GM13977 (cell line): ENCODE results near the gene LEO1.
A peak's percentile ranks its signal among the peaks of the same experiment; 100 is the strongest.

ENCODE experiments used
- DNase-seq: peaks from one replicate; pipeline ENCODE4 v3.0.0; 2012; ENCODE audit warnings: low spot score
- in situ Hi-C: fragments of 300-500 bp; cut with MboI; formaldehyde crosslinking; loops from one replicate; pipeline ENCODE4 v1.12.0; 2022; ENCODE audit warnings: low sequenced_read_pairs, low pct_unique_long_range_greater_than_20kb, mixed read lengths, inconsistent platforms; ENCODE audit not compliant: unreplicated experiment
- TF ChIP-seq, protein P1 (sequence below): IDR thresholded peaks from 2 replicates; pipeline ENCODE4 v1.5.1; 2012; ENCODE audit warnings: mild to moderate bottlenecking, control low read depth; ENCODE audit not compliant: insufficient read depth; ENCODE audit errors: extremely low read depth, missing control alignments

Gene LEO1

DNA sequence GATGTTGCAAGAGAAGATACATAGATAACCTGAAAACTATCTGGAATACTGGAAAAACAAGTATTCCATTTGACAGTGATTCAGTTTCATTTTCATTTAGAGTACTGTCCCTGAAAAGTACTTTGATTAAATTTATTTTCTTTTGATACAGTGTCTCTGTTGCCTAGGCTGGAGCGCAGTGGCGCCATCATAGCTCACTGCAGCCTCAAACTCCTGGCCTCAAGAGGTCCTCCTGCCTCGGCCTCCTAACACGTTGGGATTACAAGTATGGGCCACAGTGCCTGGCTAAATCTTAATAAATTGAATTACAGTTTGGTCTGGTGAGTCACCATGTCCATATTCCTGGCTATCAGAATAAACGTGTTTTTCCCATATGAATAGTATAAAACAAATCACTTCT lies 1.6 kb upstream of the LEO1 start:
- in situ Hi-C loops: no loop called here
- TF ChIP-seq, protein P1, sequence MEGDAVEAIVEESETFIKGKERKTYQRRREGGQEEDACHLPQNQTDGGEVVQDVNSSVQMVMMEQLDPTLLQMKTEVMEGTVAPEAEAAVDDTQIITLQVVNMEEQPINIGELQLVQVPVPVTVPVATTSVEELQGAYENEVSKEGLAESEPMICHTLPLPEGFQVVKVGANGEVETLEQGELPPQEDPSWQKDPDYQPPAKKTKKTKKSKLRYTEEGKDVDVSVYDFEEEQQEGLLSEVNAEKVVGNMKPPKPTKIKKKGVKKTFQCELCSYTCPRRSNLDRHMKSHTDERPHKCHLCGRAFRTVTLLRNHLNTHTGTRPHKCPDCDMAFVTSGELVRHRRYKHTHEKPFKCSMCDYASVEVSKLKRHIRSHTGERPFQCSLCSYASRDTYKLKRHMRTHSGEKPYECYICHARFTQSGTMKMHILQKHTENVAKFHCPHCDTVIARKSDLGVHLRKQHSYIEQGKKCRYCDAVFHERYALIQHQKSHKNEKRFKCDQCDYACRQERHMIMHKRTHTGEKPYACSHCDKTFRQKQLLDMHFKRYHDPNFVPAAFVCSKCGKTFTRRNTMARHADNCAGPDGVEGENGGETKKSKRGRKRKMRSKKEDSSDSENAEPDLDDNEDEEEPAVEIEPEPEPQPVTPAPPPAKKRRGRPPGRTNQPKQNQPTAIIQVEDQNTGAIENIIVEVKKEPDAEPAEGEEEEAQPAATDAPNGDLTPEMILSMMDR: no peak
- DNase-seq: no peak

DNA sequence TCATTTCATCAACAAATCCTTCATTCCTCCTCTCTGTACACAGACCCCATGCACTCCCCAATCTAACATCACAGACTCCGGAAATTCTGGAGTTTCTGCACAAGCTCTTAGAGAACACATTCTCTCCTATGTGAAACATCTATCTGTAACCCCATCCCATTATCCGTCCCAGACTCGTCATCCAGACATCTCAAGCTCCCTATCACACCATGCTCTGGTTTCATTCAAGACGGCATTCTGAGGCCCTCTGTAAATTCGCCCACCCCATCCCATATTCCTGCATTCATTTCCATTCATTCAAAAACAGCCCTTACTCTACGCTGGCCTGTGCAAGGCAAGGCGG lies 575 bp downstream of the LEO1 start:
- TF ChIP-seq, protein P1: no peak
- DNase-seq: peak; percentile 24
- in situ Hi-C loops: no loop called here

DNA sequence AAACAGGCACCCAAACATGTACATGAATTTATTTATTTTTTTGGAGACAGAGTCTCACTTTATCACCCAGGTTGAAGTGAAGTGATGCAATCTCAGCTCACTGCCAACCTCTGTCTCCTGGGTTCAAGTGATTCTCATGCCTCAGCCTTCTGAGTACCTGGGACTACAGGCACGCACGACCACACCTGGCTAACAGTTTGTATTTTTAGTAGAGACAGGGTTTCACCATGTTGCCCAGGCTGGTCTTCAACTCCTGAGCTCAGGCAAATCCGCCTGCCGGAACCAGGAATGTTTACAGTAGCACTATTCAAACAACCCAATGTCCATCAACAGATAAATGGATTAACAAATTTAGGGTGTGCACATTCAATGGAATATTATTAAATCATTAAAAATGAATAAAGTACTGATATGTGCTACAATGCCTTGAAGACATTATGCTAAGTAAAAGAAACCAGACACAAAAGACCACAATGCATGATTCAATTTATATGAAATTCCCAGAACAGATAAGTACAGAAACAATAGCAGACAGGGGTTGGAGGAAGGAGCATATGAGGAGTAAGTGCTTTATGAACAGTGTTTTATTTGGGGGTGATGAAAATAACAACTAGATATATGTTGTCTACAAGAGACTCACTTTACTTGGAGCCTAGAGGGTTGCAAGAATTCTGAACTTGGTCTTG lies 1.3 kb downstream of the LEO1 start:
- TF ChIP-seq, protein P1: no peak
- in situ Hi-C loops: no loop called here
- DNase-seq: no peak

DNA sequence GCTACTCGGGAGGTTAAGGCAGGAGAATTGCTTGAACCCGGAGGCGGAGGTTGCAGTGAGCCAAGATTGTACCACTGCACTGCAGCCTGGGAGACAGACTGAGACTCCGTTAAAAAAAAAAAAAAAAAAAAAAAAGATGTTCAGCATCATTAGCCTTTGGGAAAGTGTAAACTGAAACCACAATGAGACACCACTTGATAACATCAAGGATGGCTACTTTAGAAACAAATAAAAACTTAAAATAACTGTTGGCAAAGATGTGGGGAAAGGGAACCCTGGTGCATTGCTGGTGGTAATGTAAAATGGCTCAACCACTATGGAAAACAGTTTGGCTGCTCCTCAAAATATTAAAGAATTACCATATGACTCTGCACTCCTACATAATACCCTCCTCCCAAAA lies 1.9 kb downstream of the LEO1 start:
- DNase-seq: no peak
- in situ Hi-C loops: no loop called here
- TF ChIP-seq, protein P1: no peak

DNA sequence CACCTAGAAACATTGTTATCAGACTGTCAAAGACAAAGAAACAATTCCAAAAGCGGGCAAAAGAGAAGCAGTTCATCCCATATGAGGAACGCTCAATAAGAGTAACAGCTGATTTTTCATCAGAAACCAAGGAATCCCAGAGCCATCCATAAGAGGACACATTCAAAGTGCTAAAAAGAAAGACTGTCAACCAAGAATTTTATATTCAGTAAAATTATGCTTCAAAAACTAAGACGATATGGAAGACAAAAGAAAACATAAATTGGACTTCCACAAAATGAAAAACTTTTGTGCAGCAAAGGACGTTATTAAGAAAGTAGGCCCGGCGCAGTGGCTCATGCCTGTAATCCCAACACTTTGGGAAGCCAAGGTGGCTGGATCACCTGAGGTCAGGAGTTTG lies 4.0 kb downstream of the LEO1 start:
- DNase-seq: no peak
- in situ Hi-C loops: no loop called here
- TF ChIP-seq, protein P1: no peak

DNA sequence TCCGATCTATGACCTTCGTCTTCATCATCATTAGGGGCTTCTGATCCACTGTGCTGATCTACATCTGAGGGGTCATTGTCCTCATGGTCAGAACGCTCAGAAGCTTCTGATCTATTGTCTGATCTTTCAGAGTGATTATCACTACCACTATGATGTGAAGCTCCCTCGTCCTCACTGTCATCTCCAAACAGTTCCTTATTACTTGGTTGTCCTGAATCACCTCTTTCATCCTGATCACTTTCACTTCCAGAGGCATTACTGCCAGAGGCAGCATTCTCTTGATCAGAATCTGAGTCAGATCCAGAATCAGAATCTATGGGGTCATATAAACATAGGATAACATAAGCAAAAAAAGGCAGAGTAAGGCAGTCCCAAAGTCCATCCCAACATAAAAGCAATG lies 5.4 kb downstream of the LEO1 start:
- TF ChIP-seq, protein P1: no peak
- in situ Hi-C loops: no loop called here
- DNase-seq: no peak
